ENCODE data around the gene MR1.

Gene MR1

DNA sequence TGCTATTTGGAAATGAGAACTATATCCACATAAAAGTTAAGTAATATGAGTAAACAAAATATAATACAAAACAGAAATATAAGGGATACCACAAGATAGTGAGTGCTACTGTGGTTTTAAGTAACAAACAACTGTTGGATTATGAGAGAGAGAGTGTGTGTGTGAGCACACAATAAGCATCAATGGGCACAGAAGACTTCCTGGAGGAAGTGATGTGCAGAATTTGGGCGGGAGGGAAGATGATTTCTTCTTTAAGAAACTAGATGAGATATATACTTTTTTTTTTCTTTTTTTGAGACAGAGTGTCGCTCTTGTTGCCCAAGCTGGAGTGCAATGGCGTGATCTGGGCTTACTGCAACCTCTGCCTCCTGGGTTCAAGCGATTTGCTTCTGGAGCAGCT lies 46.8 kb downstream of the MR1 start:
- no peak for DNase-seq (ENCODE audit: low read depth)
- H3K4me3 ChIP-seq (ENCODE audit: low read depth, low read length): no peak overlapping the region
- TF ChIP-seq, protein P1, sequence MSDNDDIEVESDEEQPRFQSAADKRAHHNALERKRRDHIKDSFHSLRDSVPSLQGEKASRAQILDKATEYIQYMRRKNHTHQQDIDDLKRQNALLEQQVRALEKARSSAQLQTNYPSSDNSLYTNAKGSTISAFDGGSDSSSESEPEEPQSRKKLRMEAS (IDR thresholded peaks at IDR 0.05; ENCODE audit: low read depth, low read length): no peak
- TF ChIP-seq, protein P2, sequence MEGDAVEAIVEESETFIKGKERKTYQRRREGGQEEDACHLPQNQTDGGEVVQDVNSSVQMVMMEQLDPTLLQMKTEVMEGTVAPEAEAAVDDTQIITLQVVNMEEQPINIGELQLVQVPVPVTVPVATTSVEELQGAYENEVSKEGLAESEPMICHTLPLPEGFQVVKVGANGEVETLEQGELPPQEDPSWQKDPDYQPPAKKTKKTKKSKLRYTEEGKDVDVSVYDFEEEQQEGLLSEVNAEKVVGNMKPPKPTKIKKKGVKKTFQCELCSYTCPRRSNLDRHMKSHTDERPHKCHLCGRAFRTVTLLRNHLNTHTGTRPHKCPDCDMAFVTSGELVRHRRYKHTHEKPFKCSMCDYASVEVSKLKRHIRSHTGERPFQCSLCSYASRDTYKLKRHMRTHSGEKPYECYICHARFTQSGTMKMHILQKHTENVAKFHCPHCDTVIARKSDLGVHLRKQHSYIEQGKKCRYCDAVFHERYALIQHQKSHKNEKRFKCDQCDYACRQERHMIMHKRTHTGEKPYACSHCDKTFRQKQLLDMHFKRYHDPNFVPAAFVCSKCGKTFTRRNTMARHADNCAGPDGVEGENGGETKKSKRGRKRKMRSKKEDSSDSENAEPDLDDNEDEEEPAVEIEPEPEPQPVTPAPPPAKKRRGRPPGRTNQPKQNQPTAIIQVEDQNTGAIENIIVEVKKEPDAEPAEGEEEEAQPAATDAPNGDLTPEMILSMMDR (IDR thresholded peaks at IDR 0.05; ENCODE audit: low read depth, low read length): no peak
- TF ChIP-seq POLR2A (IDR thresholded peaks at IDR 0.05; ENCODE audit: extremely low read depth, insufficient read length): no peak
- TF ChIP-seq MYC (IDR thresholded peaks at IDR 0.05; ENCODE audit: low read depth, low read length): no peak

DNA sequence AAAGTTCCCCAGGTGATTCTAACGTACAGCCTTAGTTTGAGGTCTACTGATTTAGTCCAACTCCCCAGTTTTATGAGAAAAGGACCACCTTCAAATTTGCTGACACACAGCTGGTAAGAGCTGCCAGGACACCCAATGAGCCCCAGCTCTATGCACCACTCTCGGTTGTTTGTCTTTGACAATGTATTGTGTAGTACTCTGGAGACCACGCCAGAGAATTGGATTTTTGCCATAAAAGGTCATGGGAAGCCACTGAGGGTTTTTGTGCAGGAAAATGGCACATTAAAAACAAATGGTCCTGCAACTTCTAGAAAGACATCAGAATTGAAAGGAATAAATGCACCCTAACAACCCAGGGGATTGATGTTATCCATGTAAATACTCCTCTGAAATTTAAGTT lies 47.6 kb downstream of the MR1 start:
- H3K4me3 ChIP-seq (ENCODE audit: low read depth, low read length): no peak overlapping the region
- TF ChIP-seq POLR2A (IDR thresholded peaks at IDR 0.05; ENCODE audit: extremely low read depth, insufficient read length) (no peak), MYC (IDR thresholded peaks at IDR 0.05; ENCODE audit: low read depth, low read length) (no peak)
- TF ChIP-seq, protein P1 (IDR thresholded peaks at IDR 0.05; ENCODE audit: low read depth, low read length): no peak
- TF ChIP-seq, protein P2 (IDR thresholded peaks at IDR 0.05; ENCODE audit: low read depth, low read length): no peak
- DNase-seq (ENCODE audit: low read depth): no peak

DNA sequence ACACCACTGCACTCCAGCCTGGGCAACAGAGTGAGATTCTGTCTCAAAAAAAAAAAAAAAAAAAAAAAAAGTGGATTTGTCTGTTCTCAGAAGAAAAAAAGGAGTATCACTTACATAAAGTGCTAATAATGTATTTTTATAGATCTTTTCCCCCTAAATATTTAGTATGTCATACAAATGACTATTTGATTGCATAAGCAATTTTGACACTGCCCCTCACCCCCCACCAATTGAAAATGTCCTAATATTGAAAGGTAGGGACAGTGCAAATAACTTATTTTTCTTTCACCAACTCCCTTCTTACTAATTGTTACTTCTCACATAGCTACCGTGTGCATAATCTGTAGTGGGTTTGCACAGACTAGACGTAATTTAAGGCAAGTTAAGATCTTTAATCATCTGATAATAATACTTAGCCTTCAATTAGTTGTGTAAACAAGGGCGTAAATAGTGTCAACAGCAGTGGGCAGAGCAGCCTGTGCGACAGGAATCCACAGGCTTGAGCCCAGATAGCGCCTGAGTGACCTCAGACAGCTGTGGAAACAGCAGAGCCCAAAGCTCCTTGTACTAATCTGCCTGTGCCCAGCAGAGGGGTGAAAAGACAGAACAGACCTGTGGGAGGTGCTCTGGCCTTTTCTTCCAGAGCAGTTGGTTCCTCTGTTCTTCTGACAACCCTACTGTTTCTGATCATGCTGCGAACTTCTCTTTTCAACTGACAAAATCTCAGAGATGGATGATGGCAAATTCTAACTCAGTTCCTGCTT lies 50.2 kb downstream of the MR1 start:
- no peak overlapping the region for H3K4me3 ChIP-seq (ENCODE audit: low read depth, low read length)

DNA sequence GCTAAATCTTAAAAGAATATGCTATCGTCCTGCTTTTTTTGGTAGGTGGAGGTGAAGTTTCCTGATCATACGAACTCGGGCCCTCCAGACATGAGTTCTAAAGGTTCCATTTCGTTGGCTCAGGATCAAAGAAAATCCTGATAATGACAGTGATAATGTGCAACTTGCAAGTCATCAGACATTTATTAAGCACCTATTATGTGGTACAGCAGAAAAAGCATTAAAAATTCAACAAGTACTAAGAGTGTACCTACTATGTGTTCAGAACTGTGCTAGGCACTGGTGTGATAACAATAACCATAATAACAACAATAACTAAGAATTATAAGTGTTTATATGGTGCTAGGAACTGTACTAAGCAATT lies 50.8 kb downstream of the MR1 start:
- no peak for TF ChIP-seq POLR2A (IDR thresholded peaks at IDR 0.05; ENCODE audit: extremely low read depth, insufficient read length)
- TF ChIP-seq MYC (IDR thresholded peaks at IDR 0.05; ENCODE audit: low read depth, low read length): no peak
- TF ChIP-seq, protein P2 (IDR thresholded peaks at IDR 0.05; ENCODE audit: low read depth, low read length): no peak
- TF ChIP-seq, protein P1 (IDR thresholded peaks at IDR 0.05; ENCODE audit: low read depth, low read length): no peak
- H3K4me3 ChIP-seq (ENCODE audit: low read depth, low read length): no peak overlapping the region
- no peak for DNase-seq (ENCODE audit: low read depth)

More for the DNA sequence above, 50.2 kb downstream of the MR1 start:
- TF ChIP-seq POLR2A (IDR thresholded peaks at IDR 0.05; ENCODE audit: extremely low read depth, insufficient read length): no peak
- TF ChIP-seq, protein P1 (IDR thresholded peaks at IDR 0.05; ENCODE audit: low read depth, low read length): peak; percentile 49; the same call in 1 of the 2 replicates
- TF ChIP-seq, protein P2 (IDR thresholded peaks at IDR 0.05; ENCODE audit: low read depth, low read length): peak; percentile 69
- 0 out of 2 replicates have a peak, but pooled peaks have one; percentile 50 for TF ChIP-seq MYC (IDR thresholded peaks at IDR 0.05; ENCODE audit: low read depth, low read length)
- DNase-seq (ENCODE audit: low read depth): peak; percentile 87

DNA sequence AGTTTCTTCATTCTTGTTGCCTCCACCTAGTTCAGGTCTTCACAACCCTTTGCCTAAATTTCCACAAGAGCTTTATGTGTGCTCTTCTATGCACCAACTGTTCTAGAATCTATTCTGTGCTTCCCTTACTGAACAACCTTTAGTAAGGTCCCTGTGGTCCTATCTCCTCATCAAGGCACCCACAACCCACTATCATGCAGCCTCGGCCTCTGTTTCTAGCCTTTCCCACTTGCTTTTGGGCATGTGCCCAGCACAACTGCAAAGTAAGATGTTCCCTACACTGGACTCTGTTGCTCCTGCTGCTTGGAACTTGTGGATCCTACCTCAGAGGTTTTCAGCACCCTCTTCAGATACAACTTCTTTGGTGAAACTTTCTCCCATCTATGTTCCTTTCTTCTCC lies 52.3 kb downstream of the MR1 start:
- no peak for DNase-seq (ENCODE audit: low read depth)
- TF ChIP-seq, protein P1 (IDR thresholded peaks at IDR 0.05; ENCODE audit: low read depth, low read length): no peak
- TF ChIP-seq, protein P2 (IDR thresholded peaks at IDR 0.05; ENCODE audit: low read depth, low read length): no peak
- TF ChIP-seq MYC (IDR thresholded peaks at IDR 0.05; ENCODE audit: low read depth, low read length) (no peak), POLR2A (IDR thresholded peaks at IDR 0.05; ENCODE audit: extremely low read depth, insufficient read length) (no peak)
- no peak overlapping the region for H3K4me3 ChIP-seq (ENCODE audit: low read depth, low read length)
